ENCODE results near the gene SLFN14. TPM values are rescaled to one million over a fixed set of nuclear protein-coding genes. Genes with fewer than 3 reads are reported as not detected.

SLFN14 gene
- total RNA-seq, 4 donors from 2014 or later: 0.29 TPM; not detected in 3

- Histone ChIP-seq H3K4me1 (peaks cover 8 to 16% of the 10 kb centered on the region in 2 donors), H3K9me3 (no peaks in the 10 kb centered on the region), H3K27ac (peak within 1 kb of the TSS; percentile 81 to 89 (median 86)), H3K36me3 (no peaks in the 10 kb centered on the region), H3K27me3 (no peaks in the 10 kb centered on the region), H3K4me3 (replicated peaks in 1 of 3) (peak within 1 kb of the TSS; percentile 69 to 100 (median 94))
- intact Hi-C loops (cut with DNase I): no loop called here
- peak; percentile 86 to 89 for DNase-seq
- TF ChIP-seq POLR2A (IDR thresholded peaks at IDR 0.05): peak in 1 of 2 donors; percentile 76
- TF ChIP-seq CTCF (IDR thresholded peaks at IDR 0.05): peak in 1 of 6 experiments; percentile 46
- 1% methylated on average over 37 to 43 of the region's 50 CpGs for WGBS, 2 donors
Measured at GRCh38 chr17:35587074-35587961, 26.7 kb upstream of the SLFN14 start, which contains the start of gene AP2B1. Gene AP2B1, plus strand, starts transcription at chr17:35587322. Its CDS starts 6,709 bp downstream, at chr17:35594031.

GRCh38 chr17:35586569-35587073 lies 26.0 kb upstream of the SLFN14 start:
- no peaks in the 10 kb centered on the region for H3K36me3 ChIP-seq
- no peak for TF ChIP-seq CTCF (IDR thresholded peaks at IDR 0.05)
- TF ChIP-seq POLR2A (IDR thresholded peaks at IDR 0.05): no peak
- no peaks in the 10 kb centered on the region for H3K27me3 ChIP-seq
- peak overlapping the region in 2 of 3 donors; percentile 94 to 100 for H3K4me3 ChIP-seq (replicated peaks in 1 of 3)
- intact Hi-C loops (cut with DNase I): no loop called here
- WGBS, 2 donors: 30 to 35% methylated on average over 7 of the region's 7 CpGs
- peaks cover 8 to 16% of the 10 kb centered on the region in 2 donors for H3K4me1 ChIP-seq
- H3K27ac ChIP-seq: peak overlapping the region; percentile 81 to 89 (median 86)
- no peaks in the 10 kb centered on the region for H3K9me3 ChIP-seq
- DNase-seq: no peak

DNA sequence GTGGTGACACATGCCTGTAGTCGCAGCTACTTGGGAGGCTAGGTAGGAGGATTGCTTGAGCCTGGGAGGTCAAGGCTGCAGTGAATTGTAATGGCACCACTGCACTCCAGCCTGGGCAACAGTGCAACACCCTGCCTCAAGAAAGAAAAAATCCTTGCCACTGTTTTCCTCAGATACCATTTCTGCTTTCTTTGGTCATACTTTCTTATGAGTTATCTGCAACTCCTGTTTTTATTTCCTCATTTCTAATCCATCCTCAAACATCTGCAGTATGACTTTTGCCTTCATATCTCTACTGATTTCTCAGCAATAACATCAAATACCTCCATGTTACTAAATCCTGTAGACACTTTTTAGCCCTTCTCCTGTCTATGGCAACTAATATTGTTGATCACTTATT lies 23.4 kb upstream of the SLFN14 start:
- intact Hi-C loops (cut with DNase I): no loop called here
- no peak overlapping the region for H3K4me3 ChIP-seq (replicated peaks in 1 of 3)
- TF ChIP-seq POLR2A (IDR thresholded peaks at IDR 0.05): no peak
- no peak for TF ChIP-seq CTCF (IDR thresholded peaks at IDR 0.05)
- no peaks in the 10 kb centered on the region for H3K36me3 ChIP-seq
- H3K27me3 ChIP-seq: no peaks in the 10 kb centered on the region
- no peak overlapping the region for H3K27ac ChIP-seq
- 82 to 86% methylated on average over 1 of the region's 1 CpG for WGBS, 2 donors
- no peaks in the 10 kb centered on the region for H3K9me3 ChIP-seq
- peaks cover 10 to 13% of the 10 kb centered on the region in 2 donors for H3K4me1 ChIP-seq
- no peak for DNase-seq

DNA sequence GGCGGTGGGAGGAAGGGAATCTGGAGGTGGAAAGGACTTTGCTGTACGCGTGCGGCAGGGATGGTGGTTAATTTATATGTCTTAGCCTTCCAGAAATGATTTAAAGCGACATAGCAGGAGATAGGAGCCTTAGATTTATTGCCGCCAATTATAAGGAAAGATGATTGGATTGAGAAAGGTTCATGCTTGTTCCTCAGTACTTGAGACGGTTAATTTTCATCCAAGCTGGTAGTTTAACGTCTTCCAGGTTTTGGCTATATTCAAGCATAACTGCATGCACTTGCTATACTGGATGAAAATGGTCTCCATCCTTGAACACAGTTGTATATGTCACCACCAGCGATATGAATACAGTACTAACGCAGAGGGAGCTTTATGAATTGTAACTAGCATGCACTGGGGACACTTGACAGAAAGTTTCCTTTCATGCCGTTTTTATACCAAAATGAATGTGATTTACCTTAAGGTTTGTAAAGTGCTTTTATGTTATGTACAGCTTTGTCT lies 18.4 kb upstream of the SLFN14 start:
- WGBS, 2 donors: 3 to 4% methylated on average over 11 of the region's 11 CpGs
- peak overlapping the region; percentile 79 to 89 (median 86) for H3K27ac ChIP-seq
- intact Hi-C loops (cut with DNase I): no loop called here
- H3K4me3 ChIP-seq (replicated peaks in 1 of 3): peak overlapping the region; percentile 68 to 79 (median 77)
- H3K27me3 ChIP-seq: no peaks in the 10 kb centered on the region
- H3K9me3 ChIP-seq: no peaks in the 10 kb centered on the region
- DNase-seq: no peak
- peaks cover 10 to 17% of the 10 kb centered on the region in 2 donors for H3K4me1 ChIP-seq
- H3K36me3 ChIP-seq: peaks cover 4 to 13% of the 10 kb centered on the region in 2 donors
- TF ChIP-seq POLR2A (IDR thresholded peaks at IDR 0.05) (no peak), CTCF (IDR thresholded peaks at IDR 0.05) (no peak)

Data from thyroid gland (tissue), 4 donors.